Ovary (tissue), 3 donors: ENCODE data around the gene OBI1.

Experiments used
- CTCF ChIP-seq, 3 donors: fragments of 450-650 bp in 2 of 3; fragments of 200-600 bp in 1 of 3; IDR thresholded peaks; one replicate each; pipeline versions ENCODE4 v1.5.1 to v1.8.0; 2016 to 2022; ENCODE audit warnings: antibody characterized with exemption in 3 of 3, mild to moderate bottlenecking in 1 of 3
- EP300 ChIP-seq: sonication (generic); formaldehyde crosslinking; IDR thresholded peaks from one replicate; pipeline ENCODE4 v1.6.1; 2017; ENCODE audit warnings: antibody characterized with exemption
- POLR2A ChIP-seq: fragments of 450-650 bp; IDR thresholded peaks from one replicate; pipeline ENCODE4 v1.6.1; 2017; ENCODE audit warnings: antibody characterized with exemption, mild to moderate bottlenecking, moderate library complexity
- donor health status: DM: no; HTN: no; CAD: no.

GRCh38 chr13:78603240-78603957 is 55.6 kb downstream of the OBI1 start, which contains the start of gene POU4F1:
- TF ChIP-seq POLR2A = no peak
- no peak for TF ChIP-seq EP300
- TF ChIP-seq CTCF (IDR thresholded peaks at IDR 0.05) = no peak
